Measurements from ENCODE around the gene ANGPTL8. TPM values are rescaled to one million over a fixed set of nuclear protein-coding genes. Genes with fewer than 3 reads are reported as not detected.

ANGPTL8 gene
- total and polyA plus RNA-seq, 9 of the 15 experiments (the other 6 are each of a cell fraction or from before 2014, with no cell fraction given): not detected

DNA sequence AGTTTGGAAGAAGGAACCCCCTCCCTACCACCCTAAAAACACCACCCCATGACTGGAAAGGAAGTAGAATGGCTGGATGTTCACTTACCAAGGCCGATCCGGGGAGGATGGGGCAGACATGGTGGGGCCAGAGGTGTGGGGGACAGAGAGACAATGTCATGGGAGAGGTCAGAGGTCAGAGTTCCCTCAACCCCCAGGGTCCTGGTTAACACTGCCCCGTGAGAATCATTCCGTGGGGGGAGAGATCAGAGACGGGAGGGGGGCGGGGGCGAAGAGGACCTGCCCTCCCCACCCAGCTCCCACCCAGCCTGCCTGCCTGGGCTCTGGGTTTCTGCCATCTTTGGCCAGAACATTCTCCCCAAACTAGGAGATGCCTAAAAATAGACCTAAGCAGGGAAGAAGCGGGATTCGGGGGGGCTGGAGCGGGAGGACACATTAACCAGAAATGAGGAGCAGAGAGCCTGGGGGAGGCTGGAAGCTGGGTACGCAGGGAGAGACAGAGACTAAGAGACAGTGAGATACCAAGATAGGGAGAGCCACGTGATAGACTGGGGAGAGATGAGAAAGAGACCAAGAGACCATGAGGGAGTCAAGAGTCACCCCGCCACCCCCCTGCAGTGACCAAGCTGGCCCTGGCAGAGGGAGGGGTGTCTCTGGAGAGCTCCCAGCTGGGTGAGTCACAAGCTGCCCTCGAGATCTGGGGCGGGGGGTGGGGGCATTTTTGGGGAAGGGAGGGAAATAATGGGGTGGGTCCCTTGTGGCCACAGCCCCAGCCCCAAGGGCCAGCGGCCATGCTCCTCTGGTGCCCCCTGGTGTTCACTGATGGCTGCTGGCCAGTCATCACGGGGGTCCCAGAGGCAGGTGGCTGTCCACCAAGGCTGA, 36.0 kb upstream of the ANGPTL8 start:
- no peak overlapping the region for H3K4me3 ChIP-seq
- 0 out of 3 replicates have a peak overlapping the region, but pooled peaks have one; percentile 16 for H3K27ac ChIP-seq (ENCODE audit: extremely low read depth, low read depth, low read length)
- H3K4me2 ChIP-seq (ENCODE audit: insufficient read depth, low read length): peak overlapping the region; percentile 36
- ChIA-PET CTCF (ENCODE audit: low intra/inter-chr PET ratio) (interaction anchor here (0.6 to 2.3 kb wide), 6 partner anchors 43 to 168 kb away, joined by 3 to 34 read pairs (median 4); no protein-coding TSS in a partner anchor), POLR2A (interaction anchor here (0.6 to 0.7 kb wide), 2 partner anchors 47 to 94 kb away, joined by 3 to 4 read pairs; no protein-coding TSS in a partner anchor)
- peaks cover 12 to 32% of the 10 kb centered on the region in 2 experiments for H3K4me1 ChIP-seq (replicated peaks in 1 of 2; ENCODE audit: control insufficient read depth in 2 of 2, insufficient read depth in 2 of 2, low read length in 2 of 2)
- in situ Hi-C loops (cut with MboI): loop anchor here (5.0 kb wide), 2 partner anchors 71 to 166 kb away; no protein-coding TSS in a partner anchor
- peak; percentile 89 for ATAC-seq
- DNase-seq (ENCODE audit: extremely low read depth in 1 of 4, low spot score in 3 of 4): peak; percentile 79 to 96 (median 92)
- intact Hi-C loops (cut with micrococcal nuclease): loop anchor here (1.0 to 2.0 kb wide), 3 partner anchors 66 to 261 kb away; no protein-coding TSS in a partner anchor
- no peaks in the 10 kb centered on the region for H3K36me3 ChIP-seq (ENCODE audit: control insufficient read depth, insufficient read depth, low read length)
- no TSS peak for BruUV-seq (replicated peaks)
- H4K20me1 ChIP-seq (replicated peaks; ENCODE audit: control insufficient read depth, insufficient read depth, low read length): no peaks in the 10 kb centered on the region
- H3K9me1 ChIP-seq (ENCODE audit: control insufficient read depth, insufficient read depth, low read length): no peaks in the 10 kb centered on the region
- no peaks in the 10 kb centered on the region for H3K9me3 ChIP-seq (replicated peaks; ENCODE audit: control insufficient read depth, insufficient read depth, low read depth, low read length)
- H3K27me3 ChIP-seq (ENCODE audit: control insufficient read depth in 2 of 2, insufficient read depth in 2 of 2, low read length in 2 of 2): no peaks in the 10 kb centered on the region
- 34% methylated on average over 10 of the region's 17 CpGs for WGBS (ENCODE audit: insufficient coverage, low coverage, missing lambda C conversion rate)
- H2AFZ ChIP-seq (ENCODE audit: low read depth, low read length): peak overlapping the region; percentile 76
- H3K9ac ChIP-seq (ENCODE audit: insufficient read depth in 1 of 2, low read depth in 2 of 2, low read length in 2 of 2): peak overlapping the region in 1 of 2 experiments; percentile 82; a peak in 1 of 4 replicates
- FAIRE-seq: peak; percentile 83
- H3K79me2 ChIP-seq (ENCODE audit: control insufficient read depth, insufficient read depth, low read length): no peaks in the 10 kb centered on the region
- TF ChIP-seq, protein P1, sequence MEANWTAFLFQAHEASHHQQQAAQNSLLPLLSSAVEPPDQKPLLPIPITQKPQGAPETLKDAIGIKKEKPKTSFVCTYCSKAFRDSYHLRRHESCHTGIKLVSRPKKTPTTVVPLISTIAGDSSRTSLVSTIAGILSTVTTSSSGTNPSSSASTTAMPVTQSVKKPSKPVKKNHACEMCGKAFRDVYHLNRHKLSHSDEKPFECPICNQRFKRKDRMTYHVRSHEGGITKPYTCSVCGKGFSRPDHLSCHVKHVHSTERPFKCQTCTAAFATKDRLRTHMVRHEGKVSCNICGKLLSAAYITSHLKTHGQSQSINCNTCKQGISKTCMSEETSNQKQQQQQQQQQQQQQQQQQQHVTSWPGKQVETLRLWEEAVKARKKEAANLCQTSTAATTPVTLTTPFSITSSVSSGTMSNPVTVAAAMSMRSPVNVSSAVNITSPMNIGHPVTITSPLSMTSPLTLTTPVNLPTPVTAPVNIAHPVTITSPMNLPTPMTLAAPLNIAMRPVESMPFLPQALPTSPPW (CRISPR knock-in tag; IDR thresholded peaks at IDR 0.05): peak; percentile 96
- TF ChIP-seq JUNB (CRISPR knock-in tag; conservative IDR thresholded peaks at IDR 0.05): 0 out of 2 replicates have a peak, but pooled peaks have one; percentile 39
- TF ChIP-seq CBFA2T2 (conservative IDR thresholded peaks at IDR 0.05): 0 out of 2 replicates have a peak, but pooled peaks have one; percentile 26
- peak; percentile 79 for TF ChIP-seq RAD51 (IDR thresholded peaks at IDR 0.05; ENCODE audit: borderline replicate concordance, low read depth)
- TF ChIP-seq, protein P2, sequence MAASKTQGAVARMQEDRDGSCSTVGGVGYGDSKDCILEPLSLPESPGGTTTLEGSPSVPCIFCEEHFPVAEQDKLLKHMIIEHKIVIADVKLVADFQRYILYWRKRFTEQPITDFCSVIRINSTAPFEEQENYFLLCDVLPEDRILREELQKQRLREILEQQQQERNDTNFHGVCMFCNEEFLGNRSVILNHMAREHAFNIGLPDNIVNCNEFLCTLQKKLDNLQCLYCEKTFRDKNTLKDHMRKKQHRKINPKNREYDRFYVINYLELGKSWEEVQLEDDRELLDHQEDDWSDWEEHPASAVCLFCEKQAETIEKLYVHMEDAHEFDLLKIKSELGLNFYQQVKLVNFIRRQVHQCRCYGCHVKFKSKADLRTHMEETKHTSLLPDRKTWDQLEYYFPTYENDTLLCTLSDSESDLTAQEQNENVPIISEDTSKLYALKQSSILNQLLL (CRISPR knock-in tag; IDR thresholded peaks at IDR 0.05; ENCODE audit: borderline replicate concordance): no peak
- 0 out of 2 replicates have a peak, but pooled peaks have one; percentile 60 for TF ChIP-seq TCF7 (IDR thresholded peaks at IDR 0.05; ENCODE audit: borderline replicate concordance)
- TF ChIP-seq MEF2D (tag; conservative IDR thresholded peaks at IDR 0.05; ENCODE audit: low read depth): peak; percentile 80
- TF ChIP-seq ZNF212 (CRISPR knock-in tag; IDR thresholded peaks at IDR 0.05): no peak
- TF ChIP-seq, protein P3, sequence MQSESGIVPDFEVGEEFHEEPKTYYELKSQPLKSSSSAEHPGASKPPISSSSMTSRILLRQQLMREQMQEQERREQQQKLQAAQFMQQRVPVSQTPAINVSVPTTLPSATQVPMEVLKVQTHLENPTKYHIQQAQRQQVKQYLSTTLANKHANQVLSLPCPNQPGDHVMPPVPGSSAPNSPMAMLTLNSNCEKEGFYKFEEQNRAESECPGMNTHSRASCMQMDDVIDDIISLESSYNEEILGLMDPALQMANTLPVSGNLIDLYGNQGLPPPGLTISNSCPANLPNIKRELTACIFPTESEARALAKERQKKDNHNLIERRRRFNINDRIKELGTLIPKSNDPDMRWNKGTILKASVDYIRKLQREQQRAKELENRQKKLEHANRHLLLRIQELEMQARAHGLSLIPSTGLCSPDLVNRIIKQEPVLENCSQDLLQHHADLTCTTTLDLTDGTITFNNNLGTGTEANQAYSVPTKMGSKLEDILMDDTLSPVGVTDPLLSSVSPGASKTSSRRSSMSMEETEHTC (IDR thresholded peaks at IDR 0.05): peak; percentile 45
- TF ChIP-seq EGR1 (conservative IDR thresholded peaks at IDR 0.05): 0 out of 2 replicates have a peak, but pooled peaks have one; percentile 18
- TF ChIP-seq, protein P4, sequence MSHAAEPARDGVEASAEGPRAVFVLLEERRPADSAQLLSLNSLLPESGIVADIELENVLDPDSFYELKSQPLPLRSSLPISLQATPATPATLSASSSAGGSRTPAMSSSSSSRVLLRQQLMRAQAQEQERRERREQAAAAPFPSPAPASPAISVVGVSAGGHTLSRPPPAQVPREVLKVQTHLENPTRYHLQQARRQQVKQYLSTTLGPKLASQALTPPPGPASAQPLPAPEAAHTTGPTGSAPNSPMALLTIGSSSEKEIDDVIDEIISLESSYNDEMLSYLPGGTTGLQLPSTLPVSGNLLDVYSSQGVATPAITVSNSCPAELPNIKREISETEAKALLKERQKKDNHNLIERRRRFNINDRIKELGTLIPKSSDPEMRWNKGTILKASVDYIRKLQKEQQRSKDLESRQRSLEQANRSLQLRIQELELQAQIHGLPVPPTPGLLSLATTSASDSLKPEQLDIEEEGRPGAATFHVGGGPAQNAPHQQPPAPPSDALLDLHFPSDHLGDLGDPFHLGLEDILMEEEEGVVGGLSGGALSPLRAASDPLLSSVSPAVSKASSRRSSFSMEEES (CRISPR knock-in tag; IDR thresholded peaks at IDR 0.05): peak; percentile 22; the same call in 1 of the 2 replicates
- peak; percentile 55; the same call in 1 of the 2 replicates for TF ChIP-seq JUND (IDR thresholded peaks at IDR 0.05; ENCODE audit: borderline replicate concordance, low read depth, low read length)
- no peak for TF ChIP-seq JUND (tag; IDR thresholded peaks at IDR 0.05; ENCODE audit: borderline replicate concordance, low read depth, low read length)
- TF ChIP-seq ZNF354B (CRISPR knock-in tag; IDR thresholded peaks at IDR 0.05): no peak
- no peak for TF ChIP-seq PHTF2 (CRISPR knock-in tag; IDR thresholded peaks at IDR 0.05)

Data from K562 (cell line).